GM21723 (cell line): ENCODE data around the gene DMD.

ENCODE experiments used
- ATAC-seq: cut with Tn5 transposase; IDR thresholded peaks from one replicate; pipeline ENCODE4 v1.9.1; 2021; ENCODE audit warnings: mild to moderate bottlenecking, moderate library complexity; ENCODE audit not compliant: unreplicated experiment

The DMD gene

GRCh38 chrX:31550158-31550557, 1661.2 kb downstream of the DMD start:
- ATAC-seq, result no peak

- no peak for ATAC-seq
Observed at GRCh38 chrX:31547816-31548215, 1663.5 kb downstream of the DMD start.

GRCh38 chrX:31547416-31547815, 1663.9 kb downstream of the DMD start:
- no peak for ATAC-seq

- no peak for ATAC-seq
Observed at GRCh38 chrX:31546126-31546525, 1665.2 kb downstream of the DMD start.

DNA sequence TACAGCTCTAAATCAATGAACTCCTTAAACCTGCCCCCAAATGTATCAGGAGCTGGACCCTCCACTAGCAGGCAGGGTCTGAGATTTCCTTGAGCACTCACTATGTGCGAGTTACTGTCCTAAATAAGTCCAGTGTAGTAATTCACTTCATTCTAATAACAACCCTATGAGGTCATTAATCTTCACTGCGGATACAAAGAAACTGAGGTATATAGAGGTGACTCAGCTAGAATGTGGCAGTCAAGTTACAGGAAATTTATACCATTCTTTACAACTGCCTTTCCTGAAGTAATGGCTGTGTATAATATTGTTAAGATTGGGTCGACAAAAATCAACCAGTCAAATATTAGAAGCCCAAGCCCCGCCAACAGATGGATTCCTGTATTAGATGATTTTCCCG, 1665.6 kb downstream of the DMD start:
- no peak for ATAC-seq

DNA sequence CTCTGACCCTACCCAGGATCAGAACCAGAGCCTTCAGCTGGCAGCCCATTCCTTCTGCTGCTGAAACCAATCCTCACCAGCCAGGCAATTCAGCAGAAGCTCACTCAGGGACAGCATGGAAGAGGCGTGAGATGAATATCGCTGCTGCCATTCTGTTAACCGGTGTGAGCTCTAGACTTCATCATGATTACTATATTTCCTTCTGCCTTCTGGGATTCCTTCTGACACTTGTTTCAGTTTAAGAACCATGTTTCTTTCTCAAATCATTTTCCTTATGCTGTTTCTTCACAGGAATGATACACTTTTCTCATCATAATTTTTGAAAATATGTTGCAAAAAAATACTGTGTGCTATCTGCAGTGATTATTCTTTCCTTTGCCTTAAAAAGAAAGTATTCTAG, 1666.2 kb downstream of the DMD start:
- no peak for ATAC-seq

DNA sequence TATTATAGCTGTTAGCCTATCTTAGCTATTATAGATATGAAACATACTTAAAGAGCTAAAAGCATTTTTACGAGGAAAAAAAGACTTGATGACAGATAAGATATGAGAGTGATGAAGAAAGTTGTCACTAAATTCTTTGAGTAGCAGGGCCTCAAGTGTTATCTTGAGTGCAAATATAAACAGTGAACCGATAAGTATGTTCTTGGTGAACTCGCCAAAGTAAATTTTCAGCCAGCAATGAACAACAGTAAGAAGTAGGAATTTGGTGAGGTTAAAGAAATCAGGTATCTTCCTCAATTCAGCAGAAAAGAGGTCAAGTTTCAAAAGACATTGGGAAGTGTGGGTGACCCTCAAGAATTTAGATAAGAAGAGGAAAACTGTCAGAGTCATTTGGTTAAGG, 1667.7 kb downstream of the DMD start:
- no peak for ATAC-seq

DNA sequence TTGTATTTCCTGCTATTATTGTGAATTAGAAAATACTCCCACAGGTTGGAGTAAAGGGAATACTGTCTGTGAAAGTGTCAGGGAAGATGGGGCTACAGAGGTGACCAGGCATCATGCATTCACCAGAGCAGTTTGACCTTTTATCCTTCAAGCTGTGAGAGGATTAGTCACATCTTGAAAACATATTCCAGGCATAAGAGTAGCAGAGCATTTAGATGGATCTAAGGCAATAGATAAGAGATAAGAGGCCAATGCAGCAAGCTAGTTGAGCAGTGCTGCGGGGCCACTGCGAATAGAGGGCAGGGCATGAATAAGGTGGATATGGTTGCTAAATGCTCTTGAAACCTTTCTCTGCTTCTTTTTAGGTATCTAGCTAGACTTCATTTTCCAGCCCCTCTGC, 1668.8 kb downstream of the DMD start:
- no peak for ATAC-seq

DNA sequence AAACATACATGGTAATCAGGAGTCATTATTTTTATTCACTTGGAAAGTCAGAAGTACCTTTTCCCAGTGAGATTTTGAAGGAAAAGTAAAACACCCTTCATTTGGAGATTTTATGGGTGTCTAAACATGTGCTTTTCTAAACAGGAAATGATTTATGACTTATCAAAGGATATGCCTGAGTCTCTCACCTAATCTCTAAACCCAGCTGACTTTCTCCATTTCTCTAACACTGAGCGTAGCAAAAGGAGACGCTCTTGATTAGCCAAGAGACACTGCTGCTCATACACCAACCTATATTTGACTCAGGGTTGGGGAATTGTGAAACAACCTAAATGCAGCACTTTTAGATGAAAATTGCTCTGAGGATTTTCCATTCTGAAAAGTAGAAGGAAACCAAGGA, 1671.0 kb downstream of the DMD start:
- ATAC-seq, result no peak

GRCh38 chrX:31527455-31528126, 1683.8 kb downstream of the DMD start:
- no peak for ATAC-seq

GRCh38 chrX:31523884-31524536, 1687.3 kb downstream of the DMD start:
- no peak for ATAC-seq

DNA sequence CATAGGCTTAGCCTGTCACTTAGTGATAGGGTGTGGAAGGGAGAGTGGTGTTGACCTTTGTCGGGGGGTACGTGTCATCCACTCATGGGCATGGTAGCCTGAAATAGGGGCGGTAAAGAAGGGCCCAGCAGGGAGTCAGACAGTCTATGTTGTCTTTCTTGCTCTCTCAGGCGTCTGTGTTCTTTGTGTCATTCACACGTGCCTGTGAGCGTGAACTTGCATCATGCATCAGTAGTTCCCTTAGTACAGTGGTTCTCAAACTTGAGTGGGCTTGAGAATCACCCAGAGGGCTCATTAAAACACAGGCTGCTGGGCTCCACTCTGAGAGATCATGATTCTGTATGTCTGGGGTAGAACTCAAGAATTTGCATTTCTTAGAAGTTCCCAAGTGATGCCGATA, 1688.6 kb downstream of the DMD start:
- ATAC-seq, result no peak

GRCh38 chrX:31521941-31522340, 1689.4 kb downstream of the DMD start:
- ATAC-seq, result no peak

- no peak for ATAC-seq
Observed at GRCh38 chrX:31516527-31516926, 1694.8 kb downstream of the DMD start.

DNA sequence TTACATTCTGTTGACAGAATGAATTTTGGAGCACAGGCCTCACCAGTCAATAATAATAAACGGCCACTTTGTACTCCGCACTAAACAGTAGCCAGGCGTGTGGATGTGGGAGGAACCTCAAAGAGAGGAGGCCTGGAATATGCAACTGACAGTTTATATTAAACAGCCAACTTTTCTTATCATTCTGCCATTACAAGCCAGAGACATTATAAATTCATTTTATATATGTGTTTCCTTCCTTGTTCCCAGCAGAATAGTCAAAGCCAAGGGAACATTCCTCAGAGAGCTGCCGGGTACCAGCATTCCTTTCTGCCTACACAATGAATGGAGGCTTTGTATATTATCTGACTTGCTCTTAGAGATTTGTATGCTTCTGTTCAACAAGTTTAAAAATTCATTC, 1703.0 kb downstream of the DMD start:
- no peak for ATAC-seq

GRCh38 chrX:31506928-31507327, 1704.4 kb downstream of the DMD start:
- no peak for ATAC-seq

GRCh38 chrX:31506360-31506759, 1705.0 kb downstream of the DMD start:
- ATAC-seq, result no peak

DNA sequence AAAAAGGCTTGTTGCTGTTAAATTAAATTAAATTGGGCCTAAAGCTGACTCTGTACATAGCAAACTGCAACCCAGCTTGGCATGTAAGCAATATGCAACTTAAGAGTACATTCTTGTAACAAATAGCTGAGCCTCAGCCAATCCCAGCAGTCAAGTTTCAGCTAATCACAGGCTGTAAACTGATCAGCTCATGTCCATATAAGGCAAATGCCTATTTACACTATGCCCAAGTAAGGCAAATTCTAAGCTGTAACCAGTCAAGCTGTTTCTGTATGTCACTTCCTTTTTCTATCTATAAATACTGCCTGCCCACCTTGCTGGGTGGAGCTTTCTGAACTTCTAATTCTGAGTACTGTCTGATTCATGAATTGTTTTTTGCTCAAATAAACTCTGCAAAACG, 1710.4 kb downstream of the DMD start:
- ATAC-seq, result no peak

DNA sequence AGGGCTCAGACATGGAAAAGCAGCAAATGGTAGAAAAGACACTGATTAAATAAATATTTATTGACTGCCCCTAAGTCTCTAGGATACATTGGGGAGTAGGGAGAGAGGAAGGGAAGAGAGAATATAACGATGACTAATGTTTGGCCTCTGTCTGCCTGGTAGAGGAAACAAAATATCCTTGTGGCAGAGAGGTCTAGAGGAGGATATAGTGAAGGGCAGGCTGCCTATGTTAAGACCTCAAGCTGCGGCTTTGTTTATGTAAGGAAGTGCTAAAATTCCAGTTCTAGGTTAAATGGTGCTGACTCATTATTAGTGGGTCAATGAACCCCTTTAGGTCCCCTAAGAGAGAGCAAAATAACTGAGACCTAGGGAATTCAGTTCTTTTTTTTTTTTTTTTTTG, 1712.2 kb downstream of the DMD start:
- no peak for ATAC-seq

GRCh38 chrX:31497086-31497485, 1714.3 kb downstream of the DMD start:
- no peak for ATAC-seq

DNA sequence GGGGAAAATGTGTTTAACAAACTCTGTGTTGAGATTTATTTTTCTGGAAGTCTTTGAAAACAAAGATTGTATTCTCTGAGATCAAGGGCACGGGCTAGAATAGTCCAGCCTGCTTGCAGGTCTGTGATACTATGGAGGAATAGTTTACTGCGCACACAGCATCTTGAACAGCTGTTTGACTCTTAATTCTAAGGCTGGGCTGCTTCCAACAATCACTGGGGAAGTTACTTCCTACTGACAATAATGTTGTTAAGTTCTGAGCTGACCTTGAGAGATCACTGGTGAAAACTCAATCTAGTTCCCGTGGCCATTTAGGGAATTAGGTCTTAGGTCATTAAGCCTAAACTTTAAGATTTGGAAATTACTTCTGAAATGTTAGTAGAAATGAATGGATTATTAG, 1723.4 kb downstream of the DMD start:
- no peak for ATAC-seq

DNA sequence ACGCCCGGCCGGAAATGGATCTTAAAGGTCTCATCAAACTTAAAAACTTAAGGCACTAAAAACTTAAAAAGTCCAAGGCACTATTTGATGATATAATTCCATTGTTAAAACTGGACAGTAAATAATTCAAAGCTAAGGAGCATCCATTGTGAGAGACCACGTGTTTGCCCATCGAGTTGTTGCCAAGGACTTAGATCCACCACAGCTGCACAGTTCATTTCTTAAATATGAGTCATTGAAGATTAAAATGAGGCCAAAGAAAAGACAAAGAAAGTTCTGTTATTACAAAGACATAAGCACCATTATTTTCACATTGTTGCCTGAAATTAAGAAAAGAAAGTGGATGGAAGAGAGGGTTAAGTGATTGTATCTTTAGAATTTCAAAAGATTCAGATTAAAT, 1728.0 kb downstream of the DMD start:
- no peak for ATAC-seq

GRCh38 chrX:31480696-31481095, 1730.7 kb downstream of the DMD start:
- ATAC-seq, result no peak
